Dendritic cell treated with granulocyte-macrophage colony-stimulating factor and Interleukin-4, amounts not matched to agents 40 ng/mL and 50 ng/mL, for 4 days (primary cell): ENCODE results near the gene CCDC110.

Source experiments
- H3K27ac Mint-ChIP-seq: one replicate; pipeline ENCODE4 v1.8.0; 2022; ENCODE audit warnings: mild to moderate bottlenecking, mixed read lengths
- H3K27me3 Mint-ChIP-seq: one replicate; pipeline ENCODE4 v1.8.0; 2022; ENCODE audit warnings: mild to moderate bottlenecking, mixed read lengths
- H3K36me3 Mint-ChIP-seq: one replicate; pipeline ENCODE4 v1.8.0; 2022; ENCODE audit warnings: low read depth, mixed read lengths
- H3K4me1 Mint-ChIP-seq: one replicate; pipeline ENCODE4 v1.8.0; 2022; ENCODE audit warnings: low read depth, mixed read lengths
- H3K4me3 Mint-ChIP-seq: one replicate; pipeline ENCODE4 v1.8.0; 2022; ENCODE audit warnings: mild to moderate bottlenecking, moderate library complexity, mixed read lengths
- H3K9me3 Mint-ChIP-seq: one replicate; pipeline ENCODE4 v1.8.0; 2022; ENCODE audit warnings: mixed read lengths
- intact Hi-C: fragments of 100-400 bp; cut with micrococcal nuclease; formaldehyde crosslinking; loops from one replicate; pipeline ENCODE4 v1.15.0; 2022

The CCDC110 gene

DNA sequence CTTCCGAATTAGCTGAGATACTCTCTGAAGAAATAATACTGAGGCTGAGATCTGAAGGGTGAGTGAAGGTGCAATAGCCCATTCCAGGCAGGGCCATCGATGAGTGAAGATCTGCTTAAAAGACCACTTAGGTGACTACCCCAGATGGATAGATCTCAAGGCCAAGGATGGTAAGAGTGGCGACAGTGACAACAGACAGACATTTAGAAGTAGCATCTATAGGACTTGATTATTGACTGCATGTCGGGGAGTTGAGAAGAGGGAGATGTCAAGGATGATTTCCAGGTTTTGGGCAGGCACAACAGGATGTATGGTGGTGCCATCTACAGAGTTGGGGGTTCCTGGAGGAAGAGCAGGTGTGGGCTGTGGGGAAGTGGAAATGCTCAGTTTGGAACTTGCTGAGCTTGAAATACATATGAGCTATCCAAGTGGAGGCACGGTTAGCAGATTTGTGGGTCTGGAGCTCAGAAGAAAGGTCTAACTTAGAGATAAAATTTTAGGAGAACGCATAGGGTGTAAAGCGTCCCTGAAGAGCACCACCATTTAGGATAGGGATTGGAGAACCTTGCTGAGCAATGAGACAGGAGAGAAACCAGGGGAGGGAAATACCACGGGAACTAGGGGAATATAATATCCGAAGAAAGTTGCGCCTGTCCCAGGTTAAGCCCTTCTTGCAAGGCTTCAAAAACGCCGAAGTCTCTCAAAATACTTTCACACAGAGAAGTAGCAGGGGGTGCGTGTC, 46.5 kb downstream of the CCDC110 start:
- H3K27ac Mint-ChIP-seq: peak overlapping the region; percentile 94
- H3K36me3 Mint-ChIP-seq: peaks cover 30% of the 10 kb centered on the region
- peaks cover 36% of the 10 kb centered on the region for H3K4me1 Mint-ChIP-seq
- peaks cover 23% of the 10 kb centered on the region for H3K27me3 Mint-ChIP-seq
- intact Hi-C loops: loop anchor here (1.0 to 10.0 kb wide), 4 partner anchors 14 to 220 kb away; partner anchors contain the start of genes ANKRD37, CCDC110, CFAP97 and SNX25
- H3K9me3 Mint-ChIP-seq: no peaks in the 10 kb centered on the region
- H3K4me3 Mint-ChIP-seq: peak overlapping the region; percentile 79

DNA sequence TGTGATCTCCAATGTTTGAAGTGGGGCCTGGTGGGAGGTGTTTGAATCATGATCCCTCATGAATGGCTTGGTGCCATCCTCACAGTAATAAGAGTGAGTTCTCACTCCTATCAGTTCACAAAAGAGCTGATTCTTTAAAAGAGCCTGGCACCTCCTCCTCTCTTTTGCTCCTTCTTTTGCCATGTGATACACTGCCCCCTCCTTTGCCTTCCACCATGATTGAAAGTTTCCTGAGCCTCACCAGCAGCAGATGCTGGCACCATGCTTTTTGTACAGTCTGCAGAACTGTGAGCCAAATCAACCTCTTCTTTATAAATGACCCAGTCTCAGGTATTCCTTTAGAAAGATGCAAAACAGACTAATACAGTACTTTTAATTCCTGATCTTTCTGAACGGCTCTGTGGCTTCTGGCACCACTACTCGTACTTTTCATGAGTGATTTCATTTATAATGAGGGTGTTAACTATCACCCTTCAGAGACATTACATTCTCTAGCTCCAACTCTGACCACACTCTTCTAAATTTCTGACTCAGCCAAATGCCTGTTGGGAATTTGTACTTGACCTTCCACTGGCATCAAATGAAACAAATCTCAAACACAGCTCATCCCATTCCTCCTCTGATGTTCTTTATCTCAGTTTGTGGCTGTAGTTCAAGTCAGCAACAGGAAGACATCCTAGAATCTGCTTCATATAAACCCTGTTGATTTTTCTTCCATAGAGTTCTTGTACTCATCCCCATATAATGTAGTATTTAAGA, 50.0 kb downstream of the CCDC110 start:
- H3K9me3 Mint-ChIP-seq: no peaks in the 10 kb centered on the region
- H3K36me3 Mint-ChIP-seq: peaks cover 61% of the 10 kb centered on the region
- intact Hi-C loops: loop anchor here (10.0 kb wide), 1 partner anchor 217 kb away; the partner anchor contains the start of genes CFAP97 and SNX25
- H3K27me3 Mint-ChIP-seq: peaks cover 2% of the 10 kb centered on the region
- H3K4me1 Mint-ChIP-seq: peaks cover 34% of the 10 kb centered on the region
- no peak overlapping the region for H3K27ac Mint-ChIP-seq
- no peak overlapping the region for H3K4me3 Mint-ChIP-seq

DNA sequence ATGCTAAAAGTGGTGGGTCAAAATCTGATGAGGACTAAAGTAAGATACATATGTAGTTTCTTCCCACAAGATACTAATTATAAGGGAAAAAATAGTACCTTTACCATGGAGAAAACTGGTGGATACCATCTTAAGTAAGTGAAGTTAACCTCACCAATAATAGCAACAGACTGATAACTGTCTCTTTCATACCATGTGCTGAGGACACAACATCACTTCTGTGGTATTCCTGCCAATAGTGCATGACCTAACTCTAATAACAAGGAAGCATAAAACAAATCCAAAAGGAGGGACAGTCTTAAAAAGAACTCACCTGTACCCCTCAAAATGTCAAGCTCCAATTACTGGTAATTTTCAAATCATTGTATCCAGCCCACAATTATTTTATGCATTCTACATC, 54.6 kb downstream of the CCDC110 start:
- intact Hi-C loops: no loop called here
- Mint-ChIP-seq H3K27me3 (no peaks in the 10 kb centered on the region), H3K4me3 (no peak overlapping the region), H3K9me3 (no peaks in the 10 kb centered on the region), H3K27ac (no peak overlapping the region), H3K4me1 (peaks cover 18% of the 10 kb centered on the region), H3K36me3 (peaks cover 58% of the 10 kb centered on the region)

DNA sequence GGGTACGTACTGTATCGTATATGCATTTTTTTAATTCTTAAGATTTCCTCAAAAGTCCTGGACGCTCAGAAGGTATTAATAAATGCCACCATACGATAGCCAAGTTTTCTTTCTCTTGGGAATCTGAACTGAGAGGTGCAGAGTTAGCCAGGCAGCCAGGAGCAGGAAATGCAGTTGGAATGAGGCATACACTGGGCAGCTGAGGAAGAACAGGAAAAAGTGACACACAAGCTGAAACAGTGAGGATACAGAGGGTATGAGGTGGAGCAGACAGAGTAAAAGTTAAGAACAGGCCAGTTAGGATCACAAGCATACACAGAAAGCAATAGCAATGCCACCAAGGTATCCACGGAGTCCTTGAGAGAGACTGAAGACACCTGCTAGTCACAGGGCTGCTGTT, 59.1 kb downstream of the CCDC110 start:
- intact Hi-C loops: no loop called here
- Mint-ChIP-seq H3K4me3 (no peak overlapping the region), H3K36me3 (peaks cover 50% of the 10 kb centered on the region), H3K4me1 (peaks cover 23% of the 10 kb centered on the region), H3K27me3 (no peaks in the 10 kb centered on the region), H3K27ac (peak overlapping the region; percentile 81), H3K9me3 (peaks cover 8% of the 10 kb centered on the region)

DNA sequence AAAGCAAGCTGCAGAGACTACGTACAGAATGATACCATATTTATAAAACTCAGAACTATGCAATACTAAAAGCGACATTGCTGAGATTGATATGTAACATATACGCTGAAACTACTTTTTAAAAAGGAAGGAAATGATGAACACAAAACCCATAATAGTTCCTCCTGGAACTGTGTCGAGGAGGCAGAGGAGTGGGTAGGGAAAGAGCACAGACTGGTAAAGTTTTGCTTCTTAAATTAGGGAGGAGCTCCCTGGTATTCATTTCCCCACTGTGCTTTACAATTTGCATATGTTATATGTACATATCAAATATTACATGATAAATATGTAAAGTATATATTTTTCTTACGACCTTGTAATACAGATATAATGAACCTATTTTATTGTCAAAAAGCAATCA, 59.7 kb downstream of the CCDC110 start:
- H3K36me3 Mint-ChIP-seq: peaks cover 44% of the 10 kb centered on the region
- peak overlapping the region; percentile 81 for H3K27ac Mint-ChIP-seq
- peaks cover 23% of the 10 kb centered on the region for H3K4me1 Mint-ChIP-seq
- intact Hi-C loops: loop anchor here (2.0 kb wide), 1 partner anchor 13 kb away; the partner anchor contains the start of gene UFSP2
- peaks cover 8% of the 10 kb centered on the region for H3K9me3 Mint-ChIP-seq
- peak overlapping the region; percentile 17 for H3K4me3 Mint-ChIP-seq
- no peaks in the 10 kb centered on the region for H3K27me3 Mint-ChIP-seq

DNA sequence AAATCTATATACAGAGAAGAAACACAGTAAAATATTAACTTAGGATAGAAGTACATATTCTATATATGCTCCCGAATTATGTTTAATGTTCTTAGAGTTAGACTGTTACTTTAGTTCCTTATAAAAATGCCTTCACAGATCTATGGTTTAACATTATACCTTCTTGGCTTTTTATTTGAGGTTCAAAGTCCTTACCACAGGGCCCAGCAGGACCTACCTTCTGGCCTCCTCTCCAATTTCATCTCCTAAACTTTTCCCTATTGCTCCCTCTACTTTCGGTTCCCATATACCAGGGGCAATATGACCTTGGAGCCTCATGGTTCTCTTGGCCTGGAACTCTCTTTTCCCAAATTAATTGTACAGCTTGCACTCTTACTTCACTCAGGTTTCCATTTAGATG, 63.1 kb downstream of the CCDC110 start:
- Mint-ChIP-seq H3K4me1 (peaks cover 41% of the 10 kb centered on the region), H3K4me3 (no peak overlapping the region), H3K9me3 (peaks cover 8% of the 10 kb centered on the region), H3K27me3 (no peaks in the 10 kb centered on the region), H3K27ac (no peak overlapping the region), H3K36me3 (peaks cover 66% of the 10 kb centered on the region)
- intact Hi-C loops: no loop called here

DNA sequence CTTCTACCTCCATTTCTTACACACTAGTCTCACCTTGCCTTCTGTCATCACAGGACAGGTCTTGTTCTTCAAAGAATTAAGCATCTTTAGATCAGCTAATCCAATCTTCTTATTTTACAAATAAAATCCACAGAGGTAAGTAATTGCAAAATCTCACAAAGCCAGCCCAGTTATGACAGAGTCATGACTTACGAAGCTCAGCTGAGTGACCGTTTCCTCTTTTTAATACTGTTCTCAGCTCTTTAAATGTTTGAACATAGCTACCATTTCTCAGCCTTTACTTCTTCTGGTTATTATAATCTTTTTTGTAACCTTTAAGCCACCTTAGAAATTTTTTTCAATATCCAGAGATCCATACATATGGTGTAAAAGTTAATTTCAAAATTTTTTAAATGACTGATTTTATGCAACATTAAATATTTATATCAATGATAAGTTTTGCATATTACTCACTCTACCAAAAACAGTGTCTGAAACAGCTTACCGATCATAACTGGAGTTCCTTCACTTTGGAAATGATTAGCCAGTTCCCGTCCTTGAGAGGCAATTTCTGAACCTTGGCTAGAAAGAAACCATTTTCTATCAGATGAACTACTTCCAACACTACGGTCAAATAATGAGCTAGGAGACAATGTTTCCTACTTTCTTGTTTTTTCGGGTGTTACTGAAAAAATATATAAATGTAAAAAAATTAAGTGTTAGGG, 66.1 kb downstream of the CCDC110 start:
- peaks cover 79% of the 10 kb centered on the region for H3K36me3 Mint-ChIP-seq
- peaks cover 26% of the 10 kb centered on the region for H3K4me1 Mint-ChIP-seq
- H3K27me3 Mint-ChIP-seq: no peaks in the 10 kb centered on the region
- H3K27ac Mint-ChIP-seq: peak overlapping the region; percentile 82
- H3K9me3 Mint-ChIP-seq: peaks cover 8% of the 10 kb centered on the region
- H3K4me3 Mint-ChIP-seq: no peak overlapping the region
- intact Hi-C loops: loop anchor here (1.0 kb wide), 1 partner anchor 10 kb away; the partner anchor contains the start of gene LRP2BP

DNA sequence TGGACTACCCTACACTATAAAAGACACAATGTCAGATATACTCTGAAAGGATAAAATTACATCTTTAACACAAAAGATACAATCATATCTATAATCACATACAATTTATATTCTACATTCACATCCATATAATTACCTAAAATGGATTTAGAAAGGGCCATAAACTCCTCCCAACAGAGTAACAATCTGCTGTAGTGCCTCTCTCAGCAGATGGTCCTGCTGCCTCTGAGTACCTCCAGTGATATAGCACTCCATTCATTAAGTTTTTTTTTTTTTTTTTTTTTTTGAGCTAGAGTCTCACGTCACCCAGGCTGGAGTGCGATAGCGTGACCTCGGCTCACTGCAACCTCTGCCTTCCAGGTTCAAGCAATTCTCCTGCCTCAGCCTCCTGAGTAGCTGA, 67.5 kb downstream of the CCDC110 start:
- Mint-ChIP-seq H3K27ac (no peak overlapping the region), H3K4me3 (no peak overlapping the region), H3K9me3 (no peaks in the 10 kb centered on the region), H3K4me1 (peaks cover 22% of the 10 kb centered on the region), H3K27me3 (no peaks in the 10 kb centered on the region), H3K36me3 (peaks cover 82% of the 10 kb centered on the region)
- intact Hi-C loops: no loop called here

DNA sequence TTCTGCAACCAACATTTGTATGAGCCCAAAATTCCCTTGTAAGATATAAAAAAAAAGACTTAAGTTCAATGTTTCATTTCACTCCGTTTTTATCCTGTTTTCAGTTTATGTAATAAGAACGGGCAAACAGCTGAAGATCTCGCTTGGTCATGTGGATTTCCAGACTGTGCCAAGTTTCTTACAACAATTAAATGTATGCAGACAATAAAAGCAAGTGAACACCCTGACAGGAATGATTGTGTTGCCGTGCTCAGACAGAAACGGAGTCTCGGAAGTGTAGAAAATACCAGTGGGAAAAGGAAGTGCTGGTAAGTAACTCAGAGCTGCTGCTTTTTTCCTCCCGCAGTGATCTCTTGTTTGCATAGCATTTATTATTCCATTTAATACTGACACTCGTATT, 72.1 kb downstream of the CCDC110 start:
- peaks cover 66% of the 10 kb centered on the region for H3K36me3 Mint-ChIP-seq
- no peak overlapping the region for H3K4me3 Mint-ChIP-seq
- peaks cover 25% of the 10 kb centered on the region for H3K4me1 Mint-ChIP-seq
- H3K27me3 Mint-ChIP-seq: no peaks in the 10 kb centered on the region
- H3K27ac Mint-ChIP-seq: no peak overlapping the region
- no peaks in the 10 kb centered on the region for H3K9me3 Mint-ChIP-seq
- intact Hi-C loops: loop anchor here (5.0 to 10.0 kb wide), 2 partner anchors 195 to 793 kb away; partner anchors contain the start of genes CFAP97, CYP4V2 and SNX25

DNA sequence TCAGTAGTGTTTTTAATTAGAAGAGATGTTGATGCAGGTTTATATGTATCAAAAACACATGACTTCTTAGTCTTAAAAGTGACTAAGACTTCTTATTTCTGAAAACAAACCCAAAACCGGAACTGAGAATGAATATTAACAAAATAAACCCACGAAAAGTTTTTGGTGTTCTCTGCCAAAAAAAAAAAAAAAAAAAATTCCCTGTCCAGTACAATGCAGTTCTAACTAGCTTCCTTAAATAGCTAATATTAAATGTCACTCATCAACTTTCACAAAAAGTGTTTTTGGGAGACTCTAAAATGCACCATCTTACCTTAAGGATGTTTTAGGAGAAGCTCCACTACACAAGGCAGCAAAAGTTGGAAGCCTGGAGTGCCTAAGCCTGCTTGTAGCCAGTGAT, 72.9 kb downstream of the CCDC110 start:
- H3K4me1 Mint-ChIP-seq: peaks cover 27% of the 10 kb centered on the region
- no peaks in the 10 kb centered on the region for H3K27me3 Mint-ChIP-seq
- intact Hi-C loops: loop anchor here (5.0 to 10.0 kb wide), 2 partner anchors 194 to 794 kb away; partner anchors contain the start of genes CFAP97, CYP4V2 and SNX25
- H3K9me3 Mint-ChIP-seq: no peaks in the 10 kb centered on the region
- peak overlapping the region; percentile 84 for H3K4me3 Mint-ChIP-seq
- H3K27ac Mint-ChIP-seq: peak overlapping the region; percentile 70
- H3K36me3 Mint-ChIP-seq: peaks cover 58% of the 10 kb centered on the region

DNA sequence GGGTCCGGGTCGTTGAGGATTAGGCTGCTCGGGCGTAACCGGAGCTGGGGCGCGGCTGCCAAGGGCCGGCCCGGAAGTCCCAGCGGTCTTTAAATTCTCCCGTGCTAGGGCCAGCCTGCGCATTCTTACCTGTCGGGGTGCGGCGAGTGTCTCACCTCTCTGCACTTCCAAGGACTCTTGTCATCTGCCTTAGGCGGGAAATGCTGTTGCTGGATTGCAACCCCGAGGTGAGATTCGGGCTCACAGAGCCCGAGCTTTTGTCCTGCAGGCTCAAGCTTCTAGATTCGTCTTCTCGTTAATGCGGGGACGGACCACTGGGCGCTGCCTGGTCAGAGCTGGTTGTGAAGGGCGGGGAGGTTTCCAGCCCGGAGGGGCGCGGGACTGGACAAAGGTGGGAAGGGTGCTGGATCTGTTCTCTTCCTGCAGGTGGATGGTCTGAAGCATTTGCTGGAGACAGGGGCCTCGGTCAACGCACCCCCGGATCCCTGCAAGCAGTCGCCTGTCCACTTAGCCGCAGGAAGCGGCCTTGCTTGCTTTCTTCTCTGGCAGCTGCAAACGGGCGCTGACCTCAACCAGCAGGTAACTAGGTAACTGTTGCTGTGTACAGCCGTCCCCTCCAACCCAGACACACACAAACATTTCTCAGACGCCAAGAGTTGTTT, 74.7 kb downstream of the CCDC110 start, which contains the start of gene ANKRD37:
Gene ANKRD37 (plus strand): TSS at position 118 of the 662 bp plus-strand sequence. CDS start 83 bp downstream, at position 201.
- intact Hi-C loops: loop anchor here (1.0 to 10.0 kb wide), 4 partner anchors 28 to 795 kb away; partner anchors contain the start of genes CCDC110, CFAP97, CYP4V2 and SNX25
- peaks cover 2% of the 10 kb centered on the region for H3K27me3 Mint-ChIP-seq
- H3K4me3 Mint-ChIP-seq: peak within 1 kb of the TSS; percentile 84
- H3K9me3 Mint-ChIP-seq: no peaks in the 10 kb centered on the region
- peak within 1 kb of the TSS; percentile 84 for H3K27ac Mint-ChIP-seq
- peaks cover 44% of the 10 kb centered on the region for H3K36me3 Mint-ChIP-seq
- peaks cover 23% of the 10 kb centered on the region for H3K4me1 Mint-ChIP-seq

DNA sequence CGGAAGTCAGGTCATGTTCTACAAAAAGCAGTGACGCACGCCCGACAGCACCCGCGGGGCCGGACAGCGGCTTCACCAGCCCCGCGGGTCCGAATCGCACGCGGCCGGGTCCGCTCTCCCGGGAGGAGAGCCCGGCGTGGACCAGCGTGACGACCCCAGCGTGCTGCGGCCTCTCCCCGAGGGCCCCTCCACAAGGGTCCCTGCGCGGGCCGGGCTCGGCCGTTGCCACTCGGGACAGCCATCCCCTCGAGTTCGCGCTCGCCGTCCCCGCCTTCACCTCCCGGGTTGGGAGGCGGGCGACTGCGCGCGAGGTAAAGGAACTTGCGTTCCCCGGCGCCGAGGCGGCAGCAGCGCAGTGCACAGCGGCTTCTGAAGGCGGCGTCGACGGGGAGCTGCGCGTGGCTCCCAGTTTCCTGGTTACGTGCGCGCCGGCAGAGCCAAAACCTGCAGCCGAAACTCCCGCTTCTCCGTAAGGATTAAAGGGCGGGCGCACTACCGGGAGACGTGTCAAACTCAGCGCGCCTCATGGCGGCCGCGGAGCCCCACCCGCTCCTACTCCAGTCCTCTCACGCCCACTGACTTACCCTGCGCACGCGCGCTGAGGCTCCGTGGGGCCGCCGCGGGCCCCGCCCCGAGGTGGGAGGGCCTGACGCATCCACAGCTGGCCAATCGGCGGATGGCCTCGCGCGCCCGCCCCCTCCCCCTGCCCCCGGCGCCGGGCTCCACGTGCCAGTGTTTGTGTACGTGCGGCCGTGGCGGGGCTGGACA, 75.4 kb downstream of the CCDC110 start:
- Mint-ChIP-seq H3K4me1 (peaks cover 23% of the 10 kb centered on the region), H3K36me3 (peaks cover 37% of the 10 kb centered on the region), H3K4me3 (peak overlapping the region; percentile 84), H3K9me3 (no peaks in the 10 kb centered on the region), H3K27ac (peak overlapping the region; percentile 84), H3K27me3 (peaks cover 7% of the 10 kb centered on the region)
- intact Hi-C loops: loop anchor here (1.0 to 10.0 kb wide), 5 partner anchors 9 to 796 kb away; partner anchors contain the start of genes CCDC110, CFAP97, CYP4V2 and SNX25
